Measurements from ENCODE around the gene SLC1A7. TPM values are rescaled to one million over a fixed set of nuclear protein-coding genes. Genes with fewer than 3 reads are reported as not detected.

SLC1A7 gene
- total RNA-seq, 4 donors from 2014 or later: 0.45 to 3.7 (median 0.84) TPM

- Histone ChIP-seq H3K4me1 (peaks cover 0 to 17% (median 6%) of the 10 kb centered on the region in 4 donors), H3K9me3 (no peaks in the 10 kb centered on the region), H3K4me3 (no peak overlapping the region), H3K36me3 (peaks cover 0 to 24% (median 8%) of the 10 kb centered on the region in 4 donors), H3K27ac (replicated peaks in 1 of 4) (no peak overlapping the region), H3K27me3 (no peaks in the 10 kb centered on the region)
- TF ChIP-seq POLR2AphosphoS5 (IDR thresholded peaks at IDR 0.05): no peak
- no peak for TF ChIP-seq CTCF (IDR thresholded peaks at IDR 0.05)
- no peak for TF ChIP-seq POLR2A (IDR thresholded peaks at IDR 0.05; ENCODE audit: low read depth)
- no peak for TF ChIP-seq EP300 (IDR thresholded peaks at IDR 0.05)
- intact Hi-C loops (cut with DNase I): no loop called here
- WGBS: 80% methylated on average over 3 of the region's 8 CpGs
- no peak for DNase-seq (ENCODE audit: extremely low spot score)
These were observed 57.0 kb downstream of the SLC1A7 start for GRCh38 chr1:53085405-53085804.

- 88% methylated on average over 8 of the region's 8 CpGs for WGBS
- H3K4me1 ChIP-seq: peaks cover 0 to 16% (median 6%) of the 10 kb centered on the region in 4 donors
- no peak overlapping the region for H3K27ac ChIP-seq (replicated peaks in 1 of 4)
- H3K4me3 ChIP-seq: no peak overlapping the region
- intact Hi-C loops (cut with DNase I): no loop called here
- H3K27me3 ChIP-seq: no peaks in the 10 kb centered on the region
- H3K36me3 ChIP-seq: peaks cover 0 to 27% (median 8%) of the 10 kb centered on the region in 4 donors
- no peaks in the 10 kb centered on the region for H3K9me3 ChIP-seq
- DNase-seq (ENCODE audit: extremely low spot score): no peak
- TF ChIP-seq EP300 (IDR thresholded peaks at IDR 0.05) (no peak), POLR2A (IDR thresholded peaks at IDR 0.05; ENCODE audit: low read depth) (no peak), POLR2AphosphoS5 (IDR thresholded peaks at IDR 0.05) (no peak)
These were observed 57.9 kb downstream of the SLC1A7 start for GRCh38 chr1:53084589-53084971.

- DNase-seq (ENCODE audit: extremely low spot score): no peak
- Histone ChIP-seq H3K27ac (replicated peaks in 1 of 4) (no peak overlapping the region), H3K4me3 (no peak overlapping the region), H3K9me3 (no peaks in the 10 kb centered on the region), H3K27me3 (no peaks in the 10 kb centered on the region), H3K36me3 (peaks cover 0 to 34% (median 11%) of the 10 kb centered on the region in 4 donors), H3K4me1 (peaks cover 0 to 16% (median 6%) of the 10 kb centered on the region in 4 donors)
- intact Hi-C loops (cut with DNase I): no loop called here
- 79% methylated on average over 16 of the region's 17 CpGs for WGBS
- no peak for TF ChIP-seq EP300 (IDR thresholded peaks at IDR 0.05)
These were observed 58.5 kb downstream of the SLC1A7 start for GRCh38 chr1:53083636-53084588.

GRCh38 chr1:53082826-53083455 is 59.5 kb downstream of the SLC1A7 start:
- 59% methylated on average over 6 of the region's 13 CpGs for WGBS
- intact Hi-C loops (cut with DNase I): no loop called here
- no peaks in the 10 kb centered on the region for H3K27me3 ChIP-seq
- no peak for DNase-seq (ENCODE audit: extremely low spot score)
- H3K27ac ChIP-seq (replicated peaks in 1 of 4): no peak overlapping the region
- peaks cover 0 to 38% (median 12%) of the 10 kb centered on the region in 4 donors for H3K36me3 ChIP-seq
- peaks cover 0 to 12% (median 5%) of the 10 kb centered on the region in 4 donors for H3K4me1 ChIP-seq
- H3K9me3 ChIP-seq: no peaks in the 10 kb centered on the region
- no peak overlapping the region for H3K4me3 ChIP-seq
- TF ChIP-seq CTCF (IDR thresholded peaks at IDR 0.05): no peak
- TF ChIP-seq POLR2A (IDR thresholded peaks at IDR 0.05; ENCODE audit: low read depth): no peak
- TF ChIP-seq EP300 (IDR thresholded peaks at IDR 0.05): no peak
- no peak for TF ChIP-seq POLR2AphosphoS5 (IDR thresholded peaks at IDR 0.05)

- WGBS: 90% methylated on average over 9 of the region's 14 CpGs
These were observed 60.9 kb downstream of the SLC1A7 start for GRCh38 chr1:53081384-53082066.

More at GRCh38 chr1:53081384-53082066, 60.9 kb downstream of the SLC1A7 start:
- Histone ChIP-seq H3K36me3 (peaks cover 0 to 42% (median 11%) of the 10 kb centered on the region in 4 donors), H3K27ac (replicated peaks in 1 of 4) (no peak overlapping the region), H3K9me3 (no peaks in the 10 kb centered on the region), H3K27me3 (no peaks in the 10 kb centered on the region), H3K4me3 (no peak overlapping the region), H3K4me1 (peaks cover 0 to 10% (median 3%) of the 10 kb centered on the region in 4 donors)
- intact Hi-C loops (cut with DNase I): no loop called here
- no peak for DNase-seq (ENCODE audit: extremely low spot score)
- TF ChIP-seq POLR2AphosphoS5 (IDR thresholded peaks at IDR 0.05) (no peak), EP300 (IDR thresholded peaks at IDR 0.05) (no peak)

Measured in esophagus muscularis mucosa (tissue), 4 donors.